K562 (cell line): ENCODE measurements around the gene MIS18A. TPM values are rescaled to one million over a fixed set of nuclear protein-coding genes. Genes with fewer than 3 reads are reported as not detected.

Experiments used
- ATAC-seq: fragments of 200-7000 bp; cut with Tn5 transposase; 3 replicates; pipeline ENCODE4 v1.9.1; 2020; ENCODE audit warnings: moderate library complexity
- BruUV-seq: library from RNA; stranded (reverse); fragments of 400-500 nt; replicated peaks from 2 replicates; lab custom pipeline; 2021; lab: Mats Ljungman, UMichigan
- CTCF ChIA-PET: fragments of 300-600 bp; formaldehyde crosslinking; extraction: SDS; loops from one replicate; lab custom pipeline; 2021; ENCODE audit warnings: low intra/inter-chr PET ratio; lab: Yijun Ruan, JAX
- POLR2A ChIA-PET: fragments of 300-600, 350-650 bp; sonication (Branson Sonifier 250); formaldehyde crosslinking; extraction: SDS; loops from one replicate; lab custom pipeline; 2021; ENCODE audit warnings: antibody characterized with exemption, inconsistent platforms; lab: Yijun Ruan, JAX
- DNase-seq, 4 experiments: peaks; one replicate each; pipeline versions ENCODE4 v3.0.0 to v3.0.0-alpha.2; 2011 to 2018; ENCODE audit warnings: low spot score in 3 of 4, mixed read lengths in 3 of 4; ENCODE audit errors: extremely low read depth in 1 of 4
- FAIRE-seq: peaks from 2 replicates; lab custom pipeline; 2011; peaks lifted over from hg19 to GRCh38; lab: Jason Lieb, UNC
- H2AFZ ChIP-seq: 2 replicates; pipeline ENCODE4 v1.6.0; 2011; ENCODE audit warnings: low read depth, low read length, control low read depth, inconsistent platforms
- H3K27ac ChIP-seq: fragments of 200-600 bp; 3 replicates; pipeline ENCODE4 v1.8.0; 2011; ENCODE audit warnings: low read depth, mild to moderate bottlenecking, control low read depth, inconsistent platforms, low read length, moderate library complexity, mixed read lengths; ENCODE audit errors: extremely low read depth
- H3K27me3 ChIP-seq, 2 experiments: fragments of 300-600 bp in 1 of 2; 2 replicates in 1 of 2; 3 replicates in 1 of 2; pipeline versions ENCODE4 v1.6.0 to v1.8.0; 2011; ENCODE audit warnings: inconsistent platforms in 2 of 2, low read length in 2 of 2, mild to moderate bottlenecking in 1 of 2, mixed read lengths in 1 of 2, moderate library complexity in 1 of 2; ENCODE audit not compliant: control insufficient read depth in 2 of 2, insufficient read depth in 2 of 2
- H3K36me3 ChIP-seq: fragments of 300-600 bp; 3 replicates; pipeline ENCODE4 v1.8.0; 2011; ENCODE audit warnings: mild to moderate bottlenecking, low read length, inconsistent platforms; ENCODE audit not compliant: control insufficient read depth, insufficient read depth
- H3K4me1 ChIP-seq, 2 experiments: fragments of 200-600 bp in 1 of 2; replicated peaks in 1 of 2; 2 replicates in 1 of 2; 3 replicates in 1 of 2; pipeline versions ENCODE4 v1.5.1 to v1.8.0; 2011; ENCODE audit warnings: inconsistent platforms in 2 of 2, low read length in 2 of 2, mild to moderate bottlenecking in 1 of 2, mixed read lengths in 1 of 2, moderate library complexity in 1 of 2; ENCODE audit not compliant: control insufficient read depth in 2 of 2, insufficient read depth in 2 of 2
- H3K4me2 ChIP-seq: 2 replicates; pipeline ENCODE4 v1.6.1; 2011; ENCODE audit warnings: low read length, control low read depth, inconsistent platforms, mixed read lengths; ENCODE audit not compliant: insufficient read depth
- H3K4me3 ChIP-seq: fragments of 200-600 bp; sonication (generic), shearing (Covaris generic); 2 replicates; pipeline ENCODE4 v1.5.1; 2016; ENCODE audit warnings: control low read depth, inconsistent platforms
- H3K79me2 ChIP-seq: fragments of 200-600 bp; 3 replicates; pipeline ENCODE4 v1.8.0; 2011; ENCODE audit warnings: low read length, inconsistent platforms; ENCODE audit not compliant: control insufficient read depth, insufficient read depth
- H3K9ac ChIP-seq, 2 experiments: 2 replicates each; pipeline versions ENCODE4 v1.6.0 to v1.6.1; 2011; ENCODE audit warnings: low read depth in 2 of 2, low read length in 2 of 2, control low read depth in 1 of 2, inconsistent platforms in 1 of 2, mild to moderate bottlenecking in 1 of 2, mixed read lengths in 1 of 2; ENCODE audit not compliant: insufficient read depth in 1 of 2
- H3K9me1 ChIP-seq: one replicate; pipeline ENCODE4 v1.6.0; 2011; ENCODE audit warnings: inconsistent platforms, mild to moderate bottlenecking, low read length, moderate library complexity; ENCODE audit not compliant: control insufficient read depth, insufficient read depth
- H3K9me3 ChIP-seq: replicated peaks from 2 replicates; pipeline ENCODE4 v1.5.1; 2011; ENCODE audit warnings: low read depth, low read length, inconsistent platforms; ENCODE audit not compliant: control insufficient read depth, insufficient read depth
- H4K20me1 ChIP-seq: replicated peaks from 2 replicates; pipeline ENCODE4 v1.6.1; 2011; ENCODE audit warnings: low read length, inconsistent platforms, mixed read lengths; ENCODE audit not compliant: control insufficient read depth, insufficient read depth
- BCOR ChIP-seq: fragments of 450-650 bp; IDR thresholded peaks from 2 replicates; pipeline ENCODE4 v1.6.1; 2016
- C11orf30 ChIP-seq: fragments of 450-650 bp; IDR thresholded peaks from 2 replicates; pipeline ENCODE4 v1.6.1; 2016; ENCODE audit warnings: low read depth, mild to moderate bottlenecking
- CBX5 ChIP-seq: IDR thresholded peaks from 2 replicates; pipeline ENCODE4 v1.6.1; 2014; ENCODE audit warnings: low read depth, borderline replicate concordance
- HDAC2 ChIP-seq: fragments of 450-650 bp; IDR thresholded peaks from 2 replicates; pipeline ENCODE4 v1.6.1; 2016; ENCODE audit warnings: mild to moderate bottlenecking
- MAFF ChIP-seq: IDR thresholded peaks from 2 replicates; pipeline ENCODE4 v1.6.1; 2012; ENCODE audit warnings: low read length, improper control_type of control experiment
- MAFG ChIP-seq: fragments of 450-650 bp; conservative IDR thresholded peaks from 2 replicates; pipeline ENCODE4 v1.6.1; 2016; ENCODE audit warnings: missing genetic modification characterization, missing compliant biosample characterization
- MAFK ChIP-seq: IDR thresholded peaks from 2 replicates; pipeline ENCODE4 v1.6.1; 2011; ENCODE audit warnings: low read length, improper control_type of control experiment
- NBN ChIP-seq: fragments of 450-650 bp; IDR thresholded peaks from 2 replicates; pipeline ENCODE4 v1.6.1; 2016; ENCODE audit warnings: low read depth, mild to moderate bottlenecking
- PHF21A ChIP-seq: fragments of 450-650 bp; IDR thresholded peaks from 2 replicates; pipeline ENCODE4 v1.6.1; 2017; ENCODE audit warnings: low read depth, borderline replicate concordance
- RAD21 ChIP-seq, 2 experiments: fragments of 250-450 bp in 1 of 2; fragments of 450-650 bp in 1 of 2; sonication (Bioruptor Pico) in 1 of 2; formaldehyde crosslinking in 1 of 2; IDR thresholded peaks in 1 of 2; conservative IDR thresholded peaks in 1 of 2; 2 replicates each; pipeline versions ENCODE4 v1.4.0 to v1.8.0; 2020 to 2022; ENCODE audit warnings: mild to moderate bottlenecking in 2 of 2, moderate library complexity in 1 of 2
- RBBP5 ChIP-seq: fragments of 200-600 bp; sonication (generic); IDR thresholded peaks from 2 replicates; pipeline ENCODE4 v1.6.1; 2012; ENCODE audit warnings: borderline replicate concordance, mild to moderate bottlenecking, low read length, control low read depth, inconsistent platforms; ENCODE audit not compliant: insufficient read depth, poor library complexity, severe bottlenecking
- RCOR1 ChIP-seq, 2 experiments: IDR thresholded peaks; 2 replicates each; pipeline ENCODE4 v1.6.1; 2012; ENCODE audit warnings: low read depth in 2 of 2, low read length in 2 of 2, borderline replicate concordance in 1 of 2, improper control_type of control experiment in 1 of 2
- RNF2 ChIP-seq: sonication (generic); IDR thresholded peaks from 2 replicates; pipeline ENCODE4 v1.6.1; 2016
- SOX6 ChIP-seq: fragments of 450-650 bp; IDR thresholded peaks from 2 replicates; pipeline ENCODE4 v1.6.1; 2014; ENCODE audit warnings: mild to moderate bottlenecking
- SP2 ChIP-seq: IDR thresholded peaks from 2 replicates; pipeline ENCODE4 v1.6.1; 2011; ENCODE audit warnings: mild to moderate bottlenecking, low read depth, low read length, moderate library complexity; ENCODE audit not compliant: poor library complexity, severe bottlenecking; ENCODE audit errors: extremely low read depth
- SPI1 ChIP-seq: IDR thresholded peaks from 2 replicates; pipeline ENCODE4 v1.6.1; 2011; ENCODE audit warnings: low read depth, low read length, control low read depth, borderline replicate concordance
- TCF7L2 ChIP-seq: fragments of 150-350 bp; IDR thresholded peaks from 2 replicates; pipeline ENCODE4 v1.6.1; 2016; ENCODE audit warnings: low read depth, mild to moderate bottlenecking, low read length, moderate library complexity
- WGBS: fragments of 100-300 bp; shearing (Covaris generic); methylation state at CpG from one replicate; pipeline ENCODE4 v1.1.6; 2016; ENCODE audit warnings: low coverage, mixed read lengths; ENCODE audit not compliant: insufficient coverage; ENCODE audit errors: missing lambda C conversion rate; 5-methylcytosine and 5-hydroxymethylcytosine counted together
- in situ Hi-C: fragments of 300-500 bp; cut with MboI; formaldehyde crosslinking; loops from 4 replicates; pipeline ENCODE4 v1.15.0; 2018; ENCODE audit warnings: inconsistent platforms, mixed read lengths
- intact Hi-C: fragments of 100-400 bp; cut with micrococcal nuclease; formaldehyde crosslinking; loops from 2 replicates; pipeline ENCODE4 v1.14.2; 2022
- polyA plus RNA-seq, 8 experiments: library from polyadenylated mRNA; depleted of rRNA in 4 of 8; stranded (reverse) in 5 of 8; unstranded in 3 of 8; fragments of >200 nt; fragmentation: Nextera tagmentation in 2 of 8; fragmentation: Illumina TruSeq in 1 of 8; extraction: Ambion mirVana in 2 of 8; extraction: Trizol in 1 of 8; gene quantifications; 2 replicates each; pipeline versions ENCODE4 v1.2.1 to v1.2.3, GENCODE V29; 2011 to 2014; ENCODE audit warnings: inconsistent platforms in 1 of 8, missing spikeins in 1 of 8
- total RNA-seq, 7 experiments: library from RNA; depleted of rRNA in 6 of 7; stranded (reverse); fragments of >200 nt in 6 of 7; fragmentation: Illumina TruSeq in 2 of 7; extraction: Trizol in 2 of 7; gene quantifications; 2 replicates each; pipeline versions ENCODE4 v1.2.1 to v1.2.3, GENCODE V29; 2011 to 2021; ENCODE audit warnings: low replicate concordance in 1 of 7
- TF ChIP-seq, protein P1 (sequence below): sonication (generic); formaldehyde crosslinking; IDR thresholded peaks from 2 replicates; pipeline ENCODE4 v1.8.0; 2022; ENCODE audit warnings: mild to moderate bottlenecking, missing genetic modification reagents

The MIS18A gene
- total and polyA plus RNA-seq, 9 of the 15 experiments (the other 6 are each of a cell fraction or from before 2014, with no cell fraction given): 17.7 to 75.3 (median 60.3) TPM

DNA sequence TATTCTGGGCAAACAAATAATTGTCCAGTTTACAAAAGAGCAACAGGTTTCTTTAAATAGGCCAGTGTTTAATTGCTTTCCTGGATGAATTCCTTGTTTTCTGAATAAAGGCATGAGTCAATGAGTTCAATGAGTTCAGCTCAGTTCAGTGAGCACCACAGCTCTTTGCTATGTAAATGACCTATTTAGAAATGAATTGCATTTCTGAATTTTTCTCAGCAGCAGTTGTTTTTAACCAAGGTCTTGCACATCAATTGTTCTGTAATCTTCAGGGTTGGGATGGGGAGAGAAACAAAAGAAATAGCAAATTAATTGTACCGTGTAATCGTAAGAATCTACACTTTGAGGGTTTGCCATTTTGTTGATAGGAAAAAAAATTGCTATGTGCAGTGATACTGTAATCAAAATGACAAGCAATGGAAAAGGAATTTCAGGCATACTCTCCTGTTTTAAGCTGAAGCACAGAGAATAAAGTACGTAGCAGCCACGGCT is 45.7 kb downstream of the MIS18A start:
- no peaks in the 10 kb centered on the region for H4K20me1 ChIP-seq
- TF ChIP-seq RNF2: no peak
- TF ChIP-seq CBX5: no peak
- TF ChIP-seq BCOR: no peak
- TF ChIP-seq PHF21A: no peak
- TF ChIP-seq RBBP5: no peak
- no peak for TF ChIP-seq NBN
- H3K27me3 ChIP-seq: peaks cover 0 to 3% of the 10 kb centered on the region in 2 experiments; a peak in 1 of 5 replicates
- no peak overlapping the region for H3K4me3 ChIP-seq
- H3K9ac ChIP-seq: no peak overlapping the region
- H3K4me1 ChIP-seq: no peaks in the 10 kb centered on the region
- no peaks in the 10 kb centered on the region for H3K36me3 ChIP-seq
- ATAC-seq (no peak), FAIRE-seq (no peak), DNase-seq (no peak)
- intact Hi-C loops (no loop called here), in situ Hi-C loops (no loop called here)
- no peaks in the 10 kb centered on the region for H3K79me2 ChIP-seq
- ChIA-PET POLR2A (no interaction called here), CTCF (no interaction called here)
- H3K9me1 ChIP-seq: no peaks in the 10 kb centered on the region
- under 1% methylated on average over 4 of the region's 4 CpGs for WGBS
- H3K9me3 ChIP-seq: no peaks in the 10 kb centered on the region
- H3K4me2 ChIP-seq: no peak overlapping the region
- H3K27ac ChIP-seq: no peak overlapping the region
- no TSS peak for BruUV-seq
- H2AFZ ChIP-seq: no peak overlapping the region

DNA sequence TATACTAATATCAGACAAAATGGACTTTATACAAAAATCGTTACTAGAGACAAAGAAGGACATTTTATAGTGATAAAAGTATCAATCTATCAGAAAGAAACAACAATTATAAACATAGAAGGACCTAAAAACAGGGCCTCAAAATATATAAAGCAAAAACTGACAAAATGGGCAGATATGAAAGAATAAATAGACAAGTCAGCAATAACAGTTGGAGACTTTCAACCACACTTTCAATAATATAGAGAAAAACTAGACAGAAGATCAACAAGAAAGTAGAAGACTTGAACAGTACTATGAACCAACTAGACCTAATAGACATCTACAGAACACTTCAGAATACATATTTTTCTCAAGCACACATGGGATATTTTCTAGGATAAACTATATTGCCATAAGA is 52.4 kb downstream of the MIS18A start:
- no peaks in the 10 kb centered on the region for H3K4me1 ChIP-seq
- no peaks in the 10 kb centered on the region for H3K9me3 ChIP-seq
- in situ Hi-C loops: no loop called here
- ChIA-PET POLR2A (no interaction called here), CTCF (no interaction called here)
- no peaks in the 10 kb centered on the region for H3K27me3 ChIP-seq
- H2AFZ ChIP-seq: no peak overlapping the region
- H3K27ac ChIP-seq: no peak overlapping the region
- H3K4me2 ChIP-seq: no peak overlapping the region
- no peak for ATAC-seq
- 0% methylated on average over 1 of the region's 1 CpG for WGBS
- H3K9ac ChIP-seq: no peak overlapping the region
- no peak overlapping the region for H3K4me3 ChIP-seq
- BruUV-seq: no TSS peak
- H3K79me2 ChIP-seq: no peaks in the 10 kb centered on the region
- H4K20me1 ChIP-seq: no peaks in the 10 kb centered on the region
- no peaks in the 10 kb centered on the region for H3K9me1 ChIP-seq
- intact Hi-C loops: no loop called here
- DNase-seq: no peak
- no peak for FAIRE-seq
- no peaks in the 10 kb centered on the region for H3K36me3 ChIP-seq
- peak; percentile 40; the same call in 1 of the 2 replicates for TF ChIP-seq MAFF
- TF ChIP-seq MAFG (tag): peak; percentile 64; the same call in 1 of the 2 replicates
- TF ChIP-seq, protein P1, sequence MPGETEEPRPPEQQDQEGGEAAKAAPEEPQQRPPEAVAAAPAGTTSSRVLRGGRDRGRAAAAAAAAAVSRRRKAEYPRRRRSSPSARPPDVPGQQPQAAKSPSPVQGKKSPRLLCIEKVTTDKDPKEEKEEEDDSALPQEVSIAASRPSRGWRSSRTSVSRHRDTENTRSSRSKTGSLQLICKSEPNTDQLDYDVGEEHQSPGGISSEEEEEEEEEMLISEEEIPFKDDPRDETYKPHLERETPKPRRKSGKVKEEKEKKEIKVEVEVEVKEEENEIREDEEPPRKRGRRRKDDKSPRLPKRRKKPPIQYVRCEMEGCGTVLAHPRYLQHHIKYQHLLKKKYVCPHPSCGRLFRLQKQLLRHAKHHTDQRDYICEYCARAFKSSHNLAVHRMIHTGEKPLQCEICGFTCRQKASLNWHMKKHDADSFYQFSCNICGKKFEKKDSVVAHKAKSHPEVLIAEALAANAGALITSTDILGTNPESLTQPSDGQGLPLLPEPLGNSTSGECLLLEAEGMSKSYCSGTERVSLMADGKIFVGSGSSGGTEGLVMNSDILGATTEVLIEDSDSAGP (CRISPR knock-in tag): no peak
- TF ChIP-seq RCOR1 (IDR thresholded peaks at IDR 0.05; ENCODE audit: borderline replicate concordance in 1 of 2, low read depth in 2 of 2, low read length in 2 of 2): no peak
- no peak for TF ChIP-seq TCF7L2
- no peak for TF ChIP-seq SP2
- TF ChIP-seq SOX6: no peak
- peak; percentile 31; the same call in 1 of the 2 replicates for TF ChIP-seq MAFK
- no peak for TF ChIP-seq RAD21 (CRISPR knock-in tag; conservative IDR thresholded peaks at IDR 0.05 in 1 of 2, IDR thresholded peaks at IDR 0.05 in 1 of 2)
- TF ChIP-seq C11orf30: peak; percentile 75
- TF ChIP-seq SPI1: no peak
- no peak for TF ChIP-seq HDAC2
